ENCODE measurements around the gene DDX10.

DNA sequence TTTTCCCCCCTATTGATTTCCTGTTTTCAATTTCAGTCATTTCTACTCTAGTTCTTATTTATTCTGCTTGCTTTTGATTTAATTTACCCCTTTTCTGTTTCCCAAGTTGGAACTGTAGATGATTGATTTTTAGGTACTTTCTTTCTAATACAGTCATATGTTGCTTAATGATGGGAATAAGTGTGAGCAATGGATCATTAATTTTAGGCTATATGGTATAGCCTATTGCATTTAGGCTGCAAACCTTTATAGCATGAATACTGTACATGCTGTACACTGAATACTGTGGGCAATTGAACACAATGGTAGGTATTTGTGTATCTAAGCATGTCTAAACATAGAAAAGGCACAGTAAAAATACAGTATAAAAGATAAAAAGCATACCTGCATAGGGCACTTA, 44.9 kb downstream of the DDX10 start:
- TF ChIP-seq, protein P1, sequence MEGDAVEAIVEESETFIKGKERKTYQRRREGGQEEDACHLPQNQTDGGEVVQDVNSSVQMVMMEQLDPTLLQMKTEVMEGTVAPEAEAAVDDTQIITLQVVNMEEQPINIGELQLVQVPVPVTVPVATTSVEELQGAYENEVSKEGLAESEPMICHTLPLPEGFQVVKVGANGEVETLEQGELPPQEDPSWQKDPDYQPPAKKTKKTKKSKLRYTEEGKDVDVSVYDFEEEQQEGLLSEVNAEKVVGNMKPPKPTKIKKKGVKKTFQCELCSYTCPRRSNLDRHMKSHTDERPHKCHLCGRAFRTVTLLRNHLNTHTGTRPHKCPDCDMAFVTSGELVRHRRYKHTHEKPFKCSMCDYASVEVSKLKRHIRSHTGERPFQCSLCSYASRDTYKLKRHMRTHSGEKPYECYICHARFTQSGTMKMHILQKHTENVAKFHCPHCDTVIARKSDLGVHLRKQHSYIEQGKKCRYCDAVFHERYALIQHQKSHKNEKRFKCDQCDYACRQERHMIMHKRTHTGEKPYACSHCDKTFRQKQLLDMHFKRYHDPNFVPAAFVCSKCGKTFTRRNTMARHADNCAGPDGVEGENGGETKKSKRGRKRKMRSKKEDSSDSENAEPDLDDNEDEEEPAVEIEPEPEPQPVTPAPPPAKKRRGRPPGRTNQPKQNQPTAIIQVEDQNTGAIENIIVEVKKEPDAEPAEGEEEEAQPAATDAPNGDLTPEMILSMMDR (IDR thresholded peaks at IDR 0.05) = no peak
- TF ChIP-seq POLR2A (IDR thresholded peaks at IDR 0.05) = no peak

All from adrenal gland (tissue), 5 donors.